RWPE2 (cell line): ENCODE results near the gene PLEKHG4B.

Source experiments
- ATAC-seq: fragments of 200-7000 bp; cut with Tn5 transposase; 3 replicates; pipeline ENCODE4 v1.9.1; 2021; ENCODE audit warnings: low read depth
- DNase-seq: peaks from one replicate; pipeline ENCODE4 v3.0.0-alpha.2; 2020; ENCODE audit warnings: low spot score
- H3K27ac ChIP-seq: fragments of 450-650 bp; 2 replicates; pipeline ENCODE4 v1.5.1; 2017; ENCODE audit warnings: mild to moderate bottlenecking; ENCODE audit not compliant: poor library complexity, severe bottlenecking
- H3K27me3 ChIP-seq: fragments of 250-450 bp; sonication (Bioruptor Pico); 2 replicates; pipeline ENCODE4 v1.5.1; 2021; ENCODE audit warnings: mild to moderate bottlenecking, moderate library complexity; ENCODE audit not compliant: insufficient read depth, poor library complexity, severe bottlenecking
- H3K36me3 ChIP-seq: fragments of 250-450 bp; sonication (Bioruptor Pico); 2 replicates; pipeline ENCODE4 v1.5.1; 2020; ENCODE audit warnings: low read depth, mild to moderate bottlenecking, moderate library complexity
- H3K4me1 ChIP-seq: fragments of 250-450 bp; sonication (Bioruptor Pico); 2 replicates; pipeline ENCODE4 v1.5.1; 2021; ENCODE audit warnings: mild to moderate bottlenecking, moderate library complexity; ENCODE audit not compliant: insufficient read depth, poor library complexity, severe bottlenecking
- H3K4me3 ChIP-seq: fragments of 250-450 bp; sonication (Bioruptor Pico); 2 replicates; pipeline ENCODE4 v1.5.1; 2021; ENCODE audit warnings: mild to moderate bottlenecking, moderate library complexity; ENCODE audit not compliant: severe bottlenecking
- H3K9me3 ChIP-seq: fragments of 250-450 bp; sonication (Bioruptor Pico); 2 replicates; pipeline ENCODE4 v1.5.1; 2021; ENCODE audit warnings: mild to moderate bottlenecking, moderate library complexity; ENCODE audit not compliant: severe bottlenecking
- TF ChIP-seq, protein P1 (sequence below): fragments of 450-650 bp; IDR thresholded peaks from one replicate; pipeline ENCODE4 v1.5.1; 2017; ENCODE audit warnings: mild to moderate bottlenecking, moderate library complexity; ENCODE audit not compliant: poor library complexity, severe bottlenecking

The PLEKHG4B gene

DNA sequence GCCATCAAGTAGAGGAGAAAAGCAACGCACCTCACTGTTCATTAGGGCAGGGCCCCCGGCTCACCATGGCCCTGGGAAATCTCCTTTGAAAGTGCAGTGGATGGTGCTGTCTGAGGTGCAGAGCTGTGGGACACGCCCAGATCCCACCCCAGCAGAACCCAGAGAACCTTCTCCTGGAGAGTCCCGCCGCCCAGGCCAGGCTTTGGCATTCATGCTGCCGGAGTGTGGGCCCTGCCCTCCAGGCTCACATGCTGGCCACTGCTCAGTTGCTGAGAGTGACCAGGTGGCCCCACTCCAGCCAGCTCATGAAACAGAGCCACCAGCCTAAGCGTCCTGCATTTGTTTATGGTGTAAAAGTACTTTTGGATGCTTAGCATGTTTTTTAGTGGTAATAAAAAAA, 75.5 kb downstream of the PLEKHG4B start:
- Histone ChIP-seq H3K4me3 (no peak overlapping the region), H3K27me3 (no peaks in the 10 kb centered on the region), H3K36me3 (no peaks in the 10 kb centered on the region), H3K9me3 (no peaks in the 10 kb centered on the region), H3K27ac (no peak overlapping the region), H3K4me1 (peaks cover 2% of the 10 kb centered on the region)
- ATAC-seq, result no peak
- TF ChIP-seq, protein P1, sequence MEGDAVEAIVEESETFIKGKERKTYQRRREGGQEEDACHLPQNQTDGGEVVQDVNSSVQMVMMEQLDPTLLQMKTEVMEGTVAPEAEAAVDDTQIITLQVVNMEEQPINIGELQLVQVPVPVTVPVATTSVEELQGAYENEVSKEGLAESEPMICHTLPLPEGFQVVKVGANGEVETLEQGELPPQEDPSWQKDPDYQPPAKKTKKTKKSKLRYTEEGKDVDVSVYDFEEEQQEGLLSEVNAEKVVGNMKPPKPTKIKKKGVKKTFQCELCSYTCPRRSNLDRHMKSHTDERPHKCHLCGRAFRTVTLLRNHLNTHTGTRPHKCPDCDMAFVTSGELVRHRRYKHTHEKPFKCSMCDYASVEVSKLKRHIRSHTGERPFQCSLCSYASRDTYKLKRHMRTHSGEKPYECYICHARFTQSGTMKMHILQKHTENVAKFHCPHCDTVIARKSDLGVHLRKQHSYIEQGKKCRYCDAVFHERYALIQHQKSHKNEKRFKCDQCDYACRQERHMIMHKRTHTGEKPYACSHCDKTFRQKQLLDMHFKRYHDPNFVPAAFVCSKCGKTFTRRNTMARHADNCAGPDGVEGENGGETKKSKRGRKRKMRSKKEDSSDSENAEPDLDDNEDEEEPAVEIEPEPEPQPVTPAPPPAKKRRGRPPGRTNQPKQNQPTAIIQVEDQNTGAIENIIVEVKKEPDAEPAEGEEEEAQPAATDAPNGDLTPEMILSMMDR, result no peak
- peak; percentile 61 for DNase-seq

DNA sequence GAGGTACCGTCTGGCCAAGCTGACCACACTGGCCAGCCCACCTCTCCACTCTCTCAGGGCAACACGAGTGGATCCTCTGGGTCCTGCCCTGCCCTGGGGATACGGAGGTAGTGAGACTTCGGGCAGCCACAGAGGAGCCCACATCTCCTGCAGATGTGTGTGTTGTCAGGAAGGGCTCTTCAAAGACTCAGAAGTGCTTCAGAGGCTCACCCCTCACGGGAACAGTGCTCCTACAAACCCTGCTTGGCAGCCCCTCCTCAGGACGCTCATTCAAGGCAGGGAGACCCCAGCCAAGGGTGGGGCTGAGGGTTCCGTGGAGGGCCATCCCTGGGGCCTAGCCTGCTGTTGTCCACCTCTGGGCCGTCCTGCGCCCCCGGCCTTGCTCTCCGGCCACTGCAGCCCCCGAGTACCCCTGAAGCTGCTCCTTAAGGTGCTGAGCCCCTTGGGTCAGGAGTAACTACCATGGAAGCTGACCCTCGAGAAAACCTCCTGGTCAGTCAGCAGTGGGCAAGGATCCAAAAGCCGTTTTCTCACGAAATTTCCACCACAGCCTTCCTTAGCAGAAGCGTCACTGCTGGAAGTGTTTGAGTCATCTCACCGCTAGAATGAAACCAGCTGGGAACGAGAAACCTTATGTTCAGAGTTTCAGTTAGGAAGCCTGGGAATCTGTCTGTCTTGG, 76.2 kb downstream of the PLEKHG4B start:
- H3K9me3 ChIP-seq, result no peaks in the 10 kb centered on the region
- ATAC-seq (peak; percentile 50), DNase-seq (peak; percentile 56)
- H3K36me3 ChIP-seq, result no peaks in the 10 kb centered on the region
- peaks cover 2% of the 10 kb centered on the region for H3K4me1 ChIP-seq
- peaks cover 5% of the 10 kb centered on the region for H3K27me3 ChIP-seq
- peak overlapping the region; percentile 21 for H3K27ac ChIP-seq
- no peak overlapping the region for H3K4me3 ChIP-seq
- TF ChIP-seq, protein P1, result no peak

DNA sequence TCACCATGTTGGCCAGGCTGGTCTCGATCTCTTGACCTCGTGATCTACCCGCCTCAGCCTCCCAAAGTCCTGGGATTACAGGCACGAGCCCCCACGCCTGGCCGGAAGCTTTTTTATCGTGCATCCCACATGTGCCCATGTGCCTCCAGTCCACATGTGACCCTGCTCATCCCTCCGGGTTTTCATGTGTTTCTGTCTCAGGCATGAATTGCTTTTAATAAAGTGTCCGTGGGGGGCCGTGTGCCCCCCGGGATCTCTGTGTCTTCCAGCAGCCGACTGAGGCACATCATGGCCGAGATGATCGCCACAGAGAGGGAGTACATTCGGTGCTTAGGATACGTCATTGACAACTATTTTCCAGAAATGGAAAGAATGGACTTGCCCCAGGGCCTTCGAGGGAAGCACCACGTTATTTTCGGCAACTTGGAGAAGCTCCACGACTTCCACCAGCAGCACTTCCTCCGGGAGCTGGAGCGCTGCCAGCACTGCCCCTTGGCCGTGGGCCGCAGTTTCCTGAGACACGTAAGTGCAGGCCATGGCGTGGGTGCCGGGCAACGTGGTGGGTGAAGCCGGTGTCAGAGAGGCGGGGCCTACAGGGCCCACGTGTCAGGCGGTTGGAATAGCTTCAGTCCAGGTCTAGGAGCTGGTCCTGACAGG, 77.2 kb downstream of the PLEKHG4B start:
- TF ChIP-seq, protein P1, result no peak
- Histone ChIP-seq H3K4me3 (no peak overlapping the region), H3K27me3 (peaks cover 6% of the 10 kb centered on the region), H3K4me1 (peaks cover 2% of the 10 kb centered on the region), H3K9me3 (no peaks in the 10 kb centered on the region), H3K36me3 (no peaks in the 10 kb centered on the region), H3K27ac (peak overlapping the region; percentile 21)
- DNase-seq, result peak; percentile 70
- no peak for ATAC-seq

DNA sequence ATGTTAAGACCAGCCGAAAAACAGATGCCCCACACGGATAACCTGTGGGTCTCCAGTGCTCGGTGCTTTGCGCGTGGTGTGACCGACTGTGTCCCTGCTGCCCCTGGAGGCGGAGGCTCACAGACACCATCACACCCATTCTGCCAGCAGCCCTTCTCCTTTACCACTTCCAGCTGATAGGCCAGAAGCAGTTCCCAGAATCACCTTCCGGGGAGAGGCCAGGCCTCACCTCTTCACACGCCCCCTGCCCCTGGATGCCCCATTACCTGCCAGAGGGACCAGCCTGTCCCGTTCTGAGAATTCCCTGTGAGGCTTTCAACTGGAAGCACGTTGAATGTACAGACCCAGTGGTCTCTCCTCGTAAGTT, 77.7 kb downstream of the PLEKHG4B start:
- Histone ChIP-seq H3K9me3 (no peaks in the 10 kb centered on the region), H3K27me3 (peaks cover 6% of the 10 kb centered on the region), H3K4me3 (no peak overlapping the region), H3K27ac (no peak overlapping the region), H3K4me1 (peaks cover 2% of the 10 kb centered on the region), H3K36me3 (no peaks in the 10 kb centered on the region)
- DNase-seq (peak; percentile 46), ATAC-seq (no peak)
- TF ChIP-seq, protein P1, result no peak
